NCI-H2107 treated with DMSO at 0.1 percent for 48 hours (cell line): Measurements from ENCODE around the gene SGF29.
"Not testable (repeated sequence)": the region's sequence is repeated elsewhere in the genome, so short reads cannot be mapped to it uniquely, and the experiment has no call there.

Experiments used
- DNase-seq: peaks from one replicate; lab custom pipeline; 2025; ENCODE audit not compliant: unreplicated experiment; lab: John Stamatoyannopoulos, UW

SGF29 gene

GRCh38 chr16:28553776-28554633, at the start of gene SGF29:
Gene SGF29, plus strand, starts transcription at chr16:28553920. Its CDS starts 27,150 bp downstream, at chr16:28581070.
- DNase-seq = peak; percentile 85

GRCh38 chr16:28504707-28505404, 48.9 kb upstream of the SGF29 start:
- DNase-seq = no peak

GRCh38 chr16:28505489-28506137, 48.1 kb upstream of the SGF29 start:
- no peak for DNase-seq

GRCh38 chr16:28511031-28511430, 42.7 kb upstream of the SGF29 start:
- DNase-seq = no peak

GRCh38 chr16:28511801-28512789, 41.6 kb upstream of the SGF29 start:
- DNase-seq = no peak

- no peak for DNase-seq
These were observed 40.1 kb upstream of the SGF29 start for GRCh38 chr16:28513484-28514181.

- no peak for DNase-seq
These were observed 39.5 kb upstream of the SGF29 start for GRCh38 chr16:28514246-28514645.

- no peak for DNase-seq
These were observed 33.0 kb upstream of the SGF29 start for GRCh38 chr16:28520672-28521071.

- no peak for DNase-seq
These were observed 32.3 kb upstream of the SGF29 start for GRCh38 chr16:28521436-28521835.

- DNase-seq = no peak
These were observed 30.9 kb upstream of the SGF29 start for GRCh38 chr16:28522792-28523191.

GRCh38 chr16:28524681-28525171, 29.0 kb upstream of the SGF29 start:
- DNase-seq = no peak

- DNase-seq = no peak
These were observed 27.3 kb upstream of the SGF29 start for GRCh38 chr16:28526201-28527099.

GRCh38 chr16:28527100-28527785, 26.5 kb upstream of the SGF29 start:
- not testable (repeated sequence) for DNase-seq

- DNase-seq = no peak
These were observed 25.7 kb upstream of the SGF29 start for GRCh38 chr16:28527985-28528384.

GRCh38 chr16:28528463-28528867, 25.3 kb upstream of the SGF29 start:
- DNase-seq = peak; percentile 20

GRCh38 chr16:28529124-28529523, 24.6 kb upstream of the SGF29 start:
- DNase-seq = no peak

GRCh38 chr16:28531777-28532744, 21.7 kb upstream of the SGF29 start:
- no peak for DNase-seq
